ENCODE measurements around the gene TOR1A. TPM values are rescaled to one million over a fixed set of nuclear protein-coding genes. Genes with fewer than 3 reads are reported as not detected.

TOR1A gene
- total RNA-seq, 1 donor from 2014 or later = 35.5 TPM

DNA sequence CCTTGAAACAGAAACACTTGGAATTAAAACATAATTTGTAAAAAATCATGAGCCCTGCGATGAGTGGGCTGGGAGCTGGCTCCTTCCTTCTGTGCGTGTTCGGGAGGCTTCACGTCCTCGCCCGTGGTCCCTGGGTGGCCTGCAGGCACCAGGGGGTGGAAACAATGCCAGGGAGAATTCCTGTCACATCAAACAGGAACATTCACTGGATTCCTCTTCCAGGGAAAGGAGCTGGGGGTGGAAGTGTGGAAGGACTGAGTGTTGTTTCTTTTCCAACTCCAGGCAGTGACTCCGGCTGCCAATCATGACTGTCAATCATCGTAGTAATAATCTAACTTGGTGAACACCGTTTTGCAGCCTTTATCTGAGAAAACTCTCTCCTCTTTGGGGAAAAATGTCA, 10.3 kb downstream of the TOR1A start:
- no peaks in the 10 kb centered on the region for H3K4me1 ChIP-seq
- H3K9me3 ChIP-seq = no peaks in the 10 kb centered on the region
- ATAC-seq (no peak), DNase-seq (no peak)
- no peak overlapping the region for H3K27ac ChIP-seq
- intact Hi-C loops (cut with DNase I) = no loop called here
- H3K27me3 ChIP-seq = no peaks in the 10 kb centered on the region
- TF ChIP-seq, protein P1, sequence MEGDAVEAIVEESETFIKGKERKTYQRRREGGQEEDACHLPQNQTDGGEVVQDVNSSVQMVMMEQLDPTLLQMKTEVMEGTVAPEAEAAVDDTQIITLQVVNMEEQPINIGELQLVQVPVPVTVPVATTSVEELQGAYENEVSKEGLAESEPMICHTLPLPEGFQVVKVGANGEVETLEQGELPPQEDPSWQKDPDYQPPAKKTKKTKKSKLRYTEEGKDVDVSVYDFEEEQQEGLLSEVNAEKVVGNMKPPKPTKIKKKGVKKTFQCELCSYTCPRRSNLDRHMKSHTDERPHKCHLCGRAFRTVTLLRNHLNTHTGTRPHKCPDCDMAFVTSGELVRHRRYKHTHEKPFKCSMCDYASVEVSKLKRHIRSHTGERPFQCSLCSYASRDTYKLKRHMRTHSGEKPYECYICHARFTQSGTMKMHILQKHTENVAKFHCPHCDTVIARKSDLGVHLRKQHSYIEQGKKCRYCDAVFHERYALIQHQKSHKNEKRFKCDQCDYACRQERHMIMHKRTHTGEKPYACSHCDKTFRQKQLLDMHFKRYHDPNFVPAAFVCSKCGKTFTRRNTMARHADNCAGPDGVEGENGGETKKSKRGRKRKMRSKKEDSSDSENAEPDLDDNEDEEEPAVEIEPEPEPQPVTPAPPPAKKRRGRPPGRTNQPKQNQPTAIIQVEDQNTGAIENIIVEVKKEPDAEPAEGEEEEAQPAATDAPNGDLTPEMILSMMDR (IDR thresholded peaks at IDR 0.05) = no peak
- no peak overlapping the region for H3K4me3 ChIP-seq
- H3K36me3 ChIP-seq = peaks cover 77% of the 10 kb centered on the region

DNA sequence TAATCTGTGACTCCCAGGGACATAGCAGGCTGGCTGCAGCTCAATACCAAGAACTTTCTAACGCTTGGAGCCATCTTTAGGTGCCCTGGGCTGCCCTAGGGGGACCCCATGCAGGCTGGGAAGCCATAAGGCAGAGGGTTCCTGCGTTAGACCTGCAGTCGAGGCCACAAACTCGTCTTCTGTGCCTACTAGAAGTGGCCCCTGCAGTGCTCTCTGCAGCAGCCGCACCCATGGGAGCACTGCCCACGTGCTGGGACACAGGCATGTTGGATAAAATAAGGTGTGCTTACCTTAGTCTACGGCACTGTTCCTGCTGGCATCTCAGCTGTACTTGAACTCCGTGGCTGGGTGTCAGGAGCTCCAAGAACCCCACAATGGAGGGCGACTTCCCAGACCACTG, 11.6 kb downstream of the TOR1A start:
- intact Hi-C loops (cut with DNase I) = no loop called here
- TF ChIP-seq, protein P1 (IDR thresholded peaks at IDR 0.05) = no peak
- no peak for DNase-seq
- no peak for ATAC-seq
- Histone ChIP-seq H3K27ac (no peak overlapping the region), H3K4me1 (no peaks in the 10 kb centered on the region), H3K27me3 (no peaks in the 10 kb centered on the region), H3K36me3 (peaks cover 67% of the 10 kb centered on the region), H3K9me3 (no peaks in the 10 kb centered on the region), H3K4me3 (no peak overlapping the region)

DNA sequence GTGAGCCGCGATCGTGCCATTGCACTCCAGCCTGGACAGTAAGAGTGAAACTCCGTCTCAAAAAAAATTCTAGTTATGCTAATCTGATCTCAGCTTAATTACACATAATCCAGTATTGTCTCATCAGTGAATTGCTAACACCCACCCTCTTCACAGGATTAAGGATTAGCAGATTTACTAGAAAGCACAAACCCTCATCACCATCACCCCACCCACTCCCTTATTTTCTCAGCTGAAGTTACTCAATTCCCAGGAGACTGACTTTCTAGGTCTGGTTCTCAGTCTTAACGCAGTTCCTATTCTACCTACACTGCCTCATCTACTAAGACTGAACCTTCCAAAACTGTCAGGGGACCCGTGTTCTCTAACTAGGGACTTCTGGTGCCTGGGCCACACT, 12.0 kb downstream of the TOR1A start:
- TF ChIP-seq, protein P1 (IDR thresholded peaks at IDR 0.05) = no peak
- no peak for DNase-seq
- H3K9me3 ChIP-seq = no peaks in the 10 kb centered on the region

DNA sequence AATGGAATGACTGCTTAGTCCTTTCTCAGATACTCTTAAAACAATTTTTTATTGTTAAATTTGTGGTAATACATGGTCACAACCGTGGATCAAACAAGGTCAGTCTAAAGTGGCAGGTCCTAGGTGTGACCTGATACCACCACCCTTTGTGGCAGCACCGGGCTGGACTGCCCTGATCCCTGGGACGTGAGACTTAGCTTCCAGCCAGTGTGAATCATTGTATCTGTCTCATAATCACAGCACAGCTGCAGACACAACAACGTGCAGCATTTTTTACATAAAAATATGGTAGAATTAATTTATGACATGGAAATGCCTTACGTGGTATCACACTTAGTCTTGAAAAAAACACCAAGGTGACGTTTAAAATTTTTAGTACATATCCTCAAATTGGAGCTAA, 13.1 kb downstream of the TOR1A start:
- TF ChIP-seq, protein P1 (IDR thresholded peaks at IDR 0.05) = no peak
- ATAC-seq (no peak), DNase-seq (no peak)
- H3K27me3 ChIP-seq = no peaks in the 10 kb centered on the region
- H3K4me3 ChIP-seq = no peak overlapping the region
- intact Hi-C loops (cut with DNase I) = no loop called here
- H3K36me3 ChIP-seq = peaks cover 57% of the 10 kb centered on the region
- no peaks in the 10 kb centered on the region for H3K9me3 ChIP-seq
- H3K4me1 ChIP-seq = peaks cover under 1% of the 10 kb centered on the region
- H3K27ac ChIP-seq = no peak overlapping the region

More for the DNA sequence above, 12.0 kb downstream of the TOR1A start:
- Histone ChIP-seq H3K27ac (no peak overlapping the region), H3K36me3 (peaks cover 68% of the 10 kb centered on the region), H3K27me3 (no peaks in the 10 kb centered on the region), H3K4me3 (no peak overlapping the region), H3K4me1 (no peaks in the 10 kb centered on the region)
- no peak for ATAC-seq
- intact Hi-C loops (cut with DNase I) = no loop called here

DNA sequence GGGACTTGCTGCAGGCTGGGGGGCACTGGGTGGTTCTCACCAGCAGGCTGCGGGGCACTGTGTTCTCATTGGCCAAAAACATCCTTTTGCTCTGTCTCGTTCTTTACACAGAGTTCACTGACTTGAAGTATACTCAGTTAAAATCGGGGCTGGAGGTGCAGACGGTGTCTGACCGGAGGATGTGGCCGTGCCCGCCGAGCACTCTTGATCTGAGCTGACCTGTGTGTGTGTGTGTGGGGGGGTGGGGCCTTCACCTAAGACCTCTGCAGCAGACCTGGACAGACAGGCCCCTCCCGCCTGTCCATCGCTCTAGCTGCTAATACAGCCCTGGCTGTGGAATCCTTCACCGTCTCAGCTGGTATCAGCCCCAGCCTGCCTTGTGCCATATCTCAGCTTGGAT, 13.8 kb downstream of the TOR1A start:
- H3K36me3 ChIP-seq = peaks cover 52% of the 10 kb centered on the region
- TF ChIP-seq, protein P1 (IDR thresholded peaks at IDR 0.05) = no peak

DNA sequence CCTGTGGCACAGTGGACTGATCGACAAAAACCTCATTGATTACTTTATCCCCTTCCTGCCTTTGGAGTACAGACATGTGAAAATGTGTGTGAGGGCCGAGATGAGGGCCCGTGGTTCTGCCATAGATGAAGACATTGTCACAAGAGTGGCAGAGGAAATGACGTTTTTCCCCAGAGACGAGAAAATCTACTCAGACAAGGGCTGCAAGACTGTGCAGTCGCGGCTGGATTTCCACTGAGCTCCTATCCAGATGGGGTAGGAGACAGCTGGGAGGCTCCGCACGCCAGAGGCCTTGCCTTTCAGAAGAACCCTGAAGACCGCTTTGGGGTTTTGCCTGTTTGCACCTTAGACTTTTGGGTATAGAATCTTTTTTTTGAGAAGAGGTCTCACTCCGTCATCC, 14.6 kb downstream of the TOR1A start:
- Histone ChIP-seq H3K27ac (no peak overlapping the region), H3K36me3 (peaks cover 52% of the 10 kb centered on the region), H3K27me3 (no peaks in the 10 kb centered on the region), H3K4me3 (no peak overlapping the region), H3K9me3 (no peaks in the 10 kb centered on the region), H3K4me1 (peaks cover 5% of the 10 kb centered on the region)
- no peak for DNase-seq
- TF ChIP-seq, protein P1 (IDR thresholded peaks at IDR 0.05) = no peak
- intact Hi-C loops (cut with DNase I) = no loop called here
- no peak for ATAC-seq

More for the DNA sequence above, 13.8 kb downstream of the TOR1A start:
- Histone ChIP-seq H3K27me3 (no peaks in the 10 kb centered on the region), H3K4me1 (peaks cover 5% of the 10 kb centered on the region), H3K9me3 (no peaks in the 10 kb centered on the region), H3K27ac (no peak overlapping the region), H3K4me3 (no peak overlapping the region)
- intact Hi-C loops (cut with DNase I) = no loop called here
- ATAC-seq = no peak
- DNase-seq = no peak

All from upper lobe of right lung (tissue), 1 donor.